Adrenal gland (tissue), 12 donors: Measurements from ENCODE around the gene VSTM1. TPM values are rescaled to one million over a fixed set of nuclear protein-coding genes. Genes with fewer than 3 reads are reported as not detected.

Experiments used
- DNase-seq, 7 donors: peaks; one replicate each; pipeline ENCODE4 v3.0.0-alpha.2; 2019 to 2020
- H3K27ac ChIP-seq, 5 donors: fragments of 200-600 bp; sonication (generic) in 4 of 5; 1 replicate in 3 of 5; 2 replicates in 2 of 5; pipeline versions ENCODE4 v1.5.1 to v1.8.0; 2016 to 2020; ENCODE audit warnings: mild to moderate bottlenecking in 1 of 5
- H3K27me3 ChIP-seq: fragments of 200-600 bp; 2 replicates; pipeline ENCODE4 v1.8.0; 2021
- H3K36me3 ChIP-seq, 2 donors: fragments of 200-600 bp; replicated peaks in 1 of 2; 1 replicate in 1 of 2; 2 replicates in 1 of 2; pipeline versions ENCODE4 v1.5.1 to v1.8.0; 2018 to 2022
- H3K4me1 ChIP-seq, 2 donors: fragments of 200-600 bp; replicated peaks in 1 of 2; 1 replicate in 1 of 2; 2 replicates in 1 of 2; pipeline versions ENCODE4 v1.5.1 to v1.8.0; 2018 to 2021
- H3K4me3 ChIP-seq, 4 donors: fragments of 200-600 bp; sonication (generic) in 3 of 4; one replicate each; pipeline ENCODE4 v1.5.1; 2016 to 2018
- H3K9me3 ChIP-seq, 3 donors: fragments of 200-600 bp; sonication (generic) in 1 of 3; replicated peaks in 1 of 3; 1 replicate in 2 of 3; 2 replicates in 1 of 3; pipeline versions ENCODE4 v1.5.1 to v1.8.0; 2016 to 2021
- POLR2A ChIP-seq, 2 donors: fragments of 450-650 bp; IDR thresholded peaks; one replicate each; pipeline ENCODE4 v1.6.1; 2017; ENCODE audit warnings: antibody characterized with exemption in 2 of 2, mild to moderate bottlenecking in 2 of 2, moderate library complexity in 1 of 2
- WGBS, 4 donors: extraction: QIAGEN DNeasy Blood & Tissue Kit in 2 of 4; methylation state at CpG; one replicate each; pipeline versions ENCODE4 v1.1.5 to v1.1.7; 2013 to 2017; 5-methylcytosine and 5-hydroxymethylcytosine counted together
- intact Hi-C, 2 donors: fragments of 100-400 bp; cut with DNase I; formaldehyde crosslinking; loops; one replicate each; pipeline versions ENCODE4 v1.14.1 to v1.15.0; 2022 to 2023
- polyA plus RNA-seq, 3 donors: library from polyadenylated mRNA; stranded (reverse); fragments of 200-250 nt in 2 of 3; fragments of 350-450 nt in 1 of 3; fragmentation: Illumina TruSeq in 1 of 3; extraction: RNeasy Lipid Tissue Mini Kit (QIAGEN cat#74804) in 1 of 3; gene quantifications; one replicate each; pipeline ENCODE4 v1.2.3, GENCODE V29; 2013 to 2014
- total RNA-seq, 9 donors: library from RNA; depleted of rRNA in 4 of 9; stranded (reverse); fragments of >200 nt in 4 of 9; fragments of 120-200 nt in 1 of 9; fragmentation: NEBNext Ultra II Directional in 1 of 9; extraction: Animal tissue kit (Norgen Biotek cat#: 25700) in 1 of 9; gene quantifications; one replicate each; pipeline versions ENCODE4 v1.1.0 to v1.2.4, GENCODE V29; 2013 to 2023
- TF ChIP-seq, protein P1 (sequence below), 6 experiments: fragments of 450-650 bp in 4 of 6; fragments of 200-600 bp in 2 of 6; sonication (generic) in 1 of 6; IDR thresholded peaks; 1 replicate in 5 of 6; 2 replicates in 1 of 6; pipeline versions ENCODE4 v1.5.1 to v1.8.0; 2016 to 2021; ENCODE audit warnings: antibody characterized with exemption in 6 of 6, mild to moderate bottlenecking in 2 of 6, moderate library complexity in 1 of 6
- donor health status: healthy with polysubstance abuse.
- donor health status: Bipolar disorder and iron deficiency.
- donor health status: DM: yes; HTN: yes; CAD: no.
- donor health status: DM: no; HTN: no; CAD: no.
- donor health status: DM: no; HTN: no; CAD: no.
- donor health status: DM: yes; HTN: yes; CAD: no.

Gene VSTM1
- total and polyA plus RNA-seq, 12 donors = 0.83 TPM; not detected in 11

DNA sequence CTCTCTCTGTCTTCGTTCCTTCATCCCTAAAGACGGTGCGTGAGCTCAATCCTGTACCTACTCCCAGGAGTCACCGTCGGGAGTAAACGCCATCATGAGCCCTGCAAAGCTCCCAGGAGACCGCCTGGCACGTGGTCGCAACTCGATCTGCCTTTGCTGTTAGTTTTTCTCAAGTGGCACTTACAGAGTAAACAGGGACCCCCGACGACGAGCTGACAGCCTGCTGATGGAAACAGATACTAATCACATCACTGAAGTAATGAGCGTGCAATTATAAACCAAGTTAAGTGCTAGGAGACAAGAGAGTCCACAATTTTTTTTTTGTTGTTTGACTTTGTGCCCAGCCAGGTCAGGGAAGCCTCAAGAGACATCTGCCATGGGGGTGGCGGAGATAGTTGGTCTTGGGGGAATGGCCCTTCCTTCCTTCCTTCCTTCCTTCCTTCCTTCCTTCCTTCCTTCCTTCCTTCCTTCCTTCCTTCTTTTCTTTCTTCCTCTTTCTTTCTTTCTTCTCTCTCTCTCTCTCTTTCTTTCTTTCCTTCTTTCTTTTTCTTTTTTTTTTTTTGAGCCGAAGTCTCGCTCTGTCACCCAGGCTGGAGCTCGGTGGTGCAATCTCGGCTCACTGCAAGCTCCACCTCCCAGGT is 48.7 kb downstream of the VSTM1 start:
- no peaks in the 10 kb centered on the region for H3K4me1 ChIP-seq
- no peak overlapping the region for H3K4me3 ChIP-seq
- no peaks in the 10 kb centered on the region for H3K36me3 ChIP-seq
- H3K27me3 ChIP-seq = no peaks in the 10 kb centered on the region
- DNase-seq = no peak
- WGBS, 4 donors = 39 to 50% (median 45%) methylated on average over 18 to 19 of the region's 19 CpGs
- H3K9me3 ChIP-seq = no peaks in the 10 kb centered on the region
- H3K27ac ChIP-seq = no peak overlapping the region
- TF ChIP-seq, protein P1, sequence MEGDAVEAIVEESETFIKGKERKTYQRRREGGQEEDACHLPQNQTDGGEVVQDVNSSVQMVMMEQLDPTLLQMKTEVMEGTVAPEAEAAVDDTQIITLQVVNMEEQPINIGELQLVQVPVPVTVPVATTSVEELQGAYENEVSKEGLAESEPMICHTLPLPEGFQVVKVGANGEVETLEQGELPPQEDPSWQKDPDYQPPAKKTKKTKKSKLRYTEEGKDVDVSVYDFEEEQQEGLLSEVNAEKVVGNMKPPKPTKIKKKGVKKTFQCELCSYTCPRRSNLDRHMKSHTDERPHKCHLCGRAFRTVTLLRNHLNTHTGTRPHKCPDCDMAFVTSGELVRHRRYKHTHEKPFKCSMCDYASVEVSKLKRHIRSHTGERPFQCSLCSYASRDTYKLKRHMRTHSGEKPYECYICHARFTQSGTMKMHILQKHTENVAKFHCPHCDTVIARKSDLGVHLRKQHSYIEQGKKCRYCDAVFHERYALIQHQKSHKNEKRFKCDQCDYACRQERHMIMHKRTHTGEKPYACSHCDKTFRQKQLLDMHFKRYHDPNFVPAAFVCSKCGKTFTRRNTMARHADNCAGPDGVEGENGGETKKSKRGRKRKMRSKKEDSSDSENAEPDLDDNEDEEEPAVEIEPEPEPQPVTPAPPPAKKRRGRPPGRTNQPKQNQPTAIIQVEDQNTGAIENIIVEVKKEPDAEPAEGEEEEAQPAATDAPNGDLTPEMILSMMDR (IDR thresholded peaks at IDR 0.05) = no peak
- TF ChIP-seq POLR2A (IDR thresholded peaks at IDR 0.05) = no peak
- intact Hi-C loops = no loop called here

DNA sequence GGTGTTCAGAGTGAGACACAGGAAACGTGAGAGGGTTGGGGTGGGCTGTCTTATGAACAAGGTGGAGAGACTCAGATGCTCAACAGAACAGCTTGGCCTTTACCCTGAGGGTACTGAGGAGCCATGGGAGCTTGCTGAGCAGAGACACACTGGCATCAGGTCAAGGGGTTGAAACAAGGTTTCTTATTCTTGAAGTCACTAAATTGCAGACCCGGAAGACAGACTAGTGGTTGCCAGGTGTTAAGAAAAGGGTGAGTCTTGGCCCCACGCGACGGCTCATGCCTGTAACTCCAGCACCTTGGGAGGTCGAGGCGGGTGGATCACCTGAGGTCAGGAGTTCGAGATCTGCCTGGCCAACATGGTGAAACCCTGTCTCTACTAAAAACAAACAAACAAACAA is 49.8 kb downstream of the VSTM1 start:
- no peaks in the 10 kb centered on the region for H3K27me3 ChIP-seq
- no peaks in the 10 kb centered on the region for H3K4me1 ChIP-seq
- no peaks in the 10 kb centered on the region for H3K36me3 ChIP-seq
- TF ChIP-seq, protein P1 (IDR thresholded peaks at IDR 0.05) = no peak
- no peak for TF ChIP-seq POLR2A (IDR thresholded peaks at IDR 0.05)
- no peak for DNase-seq
- intact Hi-C loops = no loop called here
- no peak overlapping the region for H3K27ac ChIP-seq
- whole genome bisulfite sequencing, 4 donors = 66 to 81% (median 76%) methylated on average over 8 of the region's 8 CpGs
- no peaks in the 10 kb centered on the region for H3K9me3 ChIP-seq
- H3K4me3 ChIP-seq = no peak overlapping the region

DNA sequence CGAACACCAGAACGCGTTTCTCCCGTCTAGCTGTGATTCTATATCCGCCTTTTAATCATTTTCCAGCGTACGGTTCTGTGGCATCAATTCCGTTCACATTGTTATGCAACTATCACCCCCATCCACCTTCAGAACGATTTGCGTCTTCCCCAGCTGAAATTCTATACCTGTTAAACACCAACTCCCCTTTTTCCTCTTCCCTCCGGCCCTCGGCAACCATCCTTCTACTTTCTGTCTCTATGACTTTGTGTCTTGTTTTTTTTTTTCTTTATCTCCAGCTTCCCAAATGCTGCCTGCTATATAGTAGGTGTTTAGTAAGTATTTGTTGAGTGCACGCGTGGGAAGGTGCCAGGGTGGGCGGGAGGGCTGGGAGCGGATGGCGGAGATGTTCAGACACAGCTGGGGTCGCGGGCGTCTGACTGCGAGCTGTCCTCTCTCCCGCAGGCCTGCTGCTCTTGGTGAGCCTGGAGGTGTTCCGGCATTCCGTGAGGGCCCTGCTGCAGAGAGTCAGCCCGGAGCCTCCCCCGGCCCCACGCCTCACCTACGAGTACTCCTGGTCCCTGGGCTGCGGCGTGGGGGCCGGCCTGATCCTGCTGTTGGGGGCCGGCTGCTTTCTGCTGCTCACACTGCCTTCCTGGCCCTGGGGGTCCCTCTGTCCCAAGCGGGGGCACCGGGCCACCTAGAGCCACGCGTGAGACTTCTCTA is 52.0 kb downstream of the VSTM1 start:
- intact Hi-C loops = no loop called here
- no peaks in the 10 kb centered on the region for H3K9me3 ChIP-seq
- TF ChIP-seq, protein P1 (IDR thresholded peaks at IDR 0.05) = no peak
- no peak for TF ChIP-seq POLR2A (IDR thresholded peaks at IDR 0.05)
- H3K27ac ChIP-seq = no peak overlapping the region
- no peak for DNase-seq
- 28 to 42% (median 35%) methylated on average over 19 to 36 of the region's 36 CpGs for WGBS, 4 donors
- H3K4me3 ChIP-seq = no peak overlapping the region
- H3K27me3 ChIP-seq = no peaks in the 10 kb centered on the region
- no peaks in the 10 kb centered on the region for H3K4me1 ChIP-seq
- H3K36me3 ChIP-seq = no peaks in the 10 kb centered on the region

DNA sequence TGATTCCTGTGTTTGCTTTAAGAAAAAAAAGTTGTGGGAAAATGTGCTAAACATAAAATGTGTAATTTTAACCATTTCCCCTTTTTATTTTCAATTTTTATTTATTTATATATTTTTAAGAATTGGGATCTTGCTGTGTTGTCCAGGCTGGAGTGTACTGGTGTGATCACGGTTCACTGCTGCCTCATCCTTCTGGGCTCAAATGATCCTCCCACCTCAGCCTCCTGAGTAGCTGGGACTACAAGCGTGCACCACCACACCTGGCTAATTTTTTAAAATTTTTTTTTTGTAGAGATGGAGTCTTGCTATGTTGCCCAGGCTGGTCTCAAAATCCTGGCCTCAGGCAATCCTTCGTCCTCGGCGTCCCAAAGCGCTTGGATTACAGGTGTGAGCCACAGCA is 53.2 kb downstream of the VSTM1 start:
- H3K27ac ChIP-seq = no peak overlapping the region
- no peak overlapping the region for H3K4me3 ChIP-seq
- no peaks in the 10 kb centered on the region for H3K27me3 ChIP-seq
- H3K36me3 ChIP-seq = no peaks in the 10 kb centered on the region
- H3K4me1 ChIP-seq = no peaks in the 10 kb centered on the region
- 77 to 91% (median 91%) methylated on average over 6 of the region's 6 CpGs for WGBS, 4 donors
- H3K9me3 ChIP-seq = no peaks in the 10 kb centered on the region
- TF ChIP-seq, protein P1 (IDR thresholded peaks at IDR 0.05) = no peak
- TF ChIP-seq POLR2A (IDR thresholded peaks at IDR 0.05) = no peak
- DNase-seq = no peak
- intact Hi-C loops = no loop called here
